ENCODE results near the gene WDR27. TPM values are rescaled to one million over a fixed set of nuclear protein-coding genes. Genes with fewer than 3 reads are reported as not detected.

Gene WDR27
- total and polyA plus RNA-seq, 4 donors = 6.9 to 68.1 (median 31.4) TPM

- Histone ChIP-seq H3K9me3 (ENCODE audit: control insufficient read depth in 4 of 4, insufficient read depth in 3 of 4, low read length in 3 of 4) (peaks cover 0 to 5% (median 0%) of the 10 kb centered on the region in 4 donors), H3K27ac (ENCODE audit: low read depth in 1 of 2, low read length in 1 of 2) (no peak overlapping the region), H3K27me3 (ENCODE audit: control insufficient read depth in 3 of 3, insufficient read depth in 3 of 3, low read length in 2 of 3) (no peaks in the 10 kb centered on the region), H3K9ac (ENCODE audit: insufficient read depth in 1 of 2, low read length in 2 of 2) (no peak overlapping the region), H3K4me3 (no peak overlapping the region), H3K4me1 (ENCODE audit: control insufficient read depth in 5 of 5, insufficient read depth in 5 of 5, low read length in 5 of 5) (no peaks in the 10 kb centered on the region), H3K36me3 (ENCODE audit: control insufficient read depth in 4 of 4, insufficient read depth in 4 of 4, low read length in 4 of 4) (peaks cover 0 to 3% (median 0%) of the 10 kb centered on the region in 4 donors)
- DNase-seq (no peak), ATAC-seq (ENCODE audit: insufficient read depth, low FRiP score) (no peak)
- no peak for TF ChIP-seq CTCF (IDR thresholded peaks at IDR 0.05; ENCODE audit: control extremely low read depth, extremely low read depth)
- WGBS, 2 donors = 92 to 96% methylated on average over 33 of the region's 33 CpGs
These were observed 137.2 kb downstream of the WDR27 start for GRCh38 chr6:169564453-169565240.

- WGBS, 2 donors = 95 to 100% methylated on average over 1 of the region's 1 CpG
- no peak for ATAC-seq (ENCODE audit: insufficient read depth, low FRiP score)
These were observed 140.2 kb downstream of the WDR27 start for GRCh38 chr6:169561665-169562064.

GRCh38 chr6:169559592-169559991, 142.2 kb downstream of the WDR27 start:
- peaks cover 0 to 7% (median 0%) of the 10 kb centered on the region in 5 donors for H3K4me1 ChIP-seq (ENCODE audit: control insufficient read depth in 5 of 5, insufficient read depth in 5 of 5, low read length in 5 of 5)
- ATAC-seq (ENCODE audit: insufficient read depth, low FRiP score) = no peak
- DNase-seq = no peak
- H3K4me3 ChIP-seq = no peak overlapping the region
- 90 to 98% methylated on average over 10 of the region's 10 CpGs for WGBS, 2 donors
- no peaks in the 10 kb centered on the region for H3K27me3 ChIP-seq (ENCODE audit: control insufficient read depth in 3 of 3, insufficient read depth in 3 of 3, low read length in 2 of 3)
- H3K27ac ChIP-seq (ENCODE audit: low read depth in 1 of 2, low read length in 1 of 2) = no peak overlapping the region
- peaks cover 0 to 1% (median 0%) of the 10 kb centered on the region in 4 donors for H3K36me3 ChIP-seq (ENCODE audit: control insufficient read depth in 4 of 4, insufficient read depth in 4 of 4, low read length in 4 of 4)
- no peak for TF ChIP-seq CTCF (IDR thresholded peaks at IDR 0.05; ENCODE audit: control extremely low read depth, extremely low read depth)
- peaks cover 0 to 5% (median 0%) of the 10 kb centered on the region in 4 donors for H3K9me3 ChIP-seq (ENCODE audit: control insufficient read depth in 4 of 4, insufficient read depth in 3 of 4, low read length in 3 of 4)
- no peak overlapping the region for H3K9ac ChIP-seq (ENCODE audit: insufficient read depth in 1 of 2, low read length in 2 of 2)

More at GRCh38 chr6:169561665-169562064, 140.2 kb downstream of the WDR27 start:
- H3K27ac ChIP-seq (ENCODE audit: low read depth in 1 of 2, low read length in 1 of 2) = no peak overlapping the region
- no peak for DNase-seq
- H3K4me3 ChIP-seq = no peak overlapping the region
- no peaks in the 10 kb centered on the region for H3K27me3 ChIP-seq (ENCODE audit: control insufficient read depth in 3 of 3, insufficient read depth in 3 of 3, low read length in 2 of 3)
- peaks cover 0 to 1% (median 0%) of the 10 kb centered on the region in 4 donors for H3K36me3 ChIP-seq (ENCODE audit: control insufficient read depth in 4 of 4, insufficient read depth in 4 of 4, low read length in 4 of 4)
- no peak overlapping the region for H3K9ac ChIP-seq (ENCODE audit: insufficient read depth in 1 of 2, low read length in 2 of 2)
- TF ChIP-seq CTCF (IDR thresholded peaks at IDR 0.05; ENCODE audit: control extremely low read depth, extremely low read depth) = no peak
- peaks cover 0 to 7% (median 0%) of the 10 kb centered on the region in 5 donors for H3K4me1 ChIP-seq (ENCODE audit: control insufficient read depth in 5 of 5, insufficient read depth in 5 of 5, low read length in 5 of 5)
- peaks cover 0 to 5% (median 0%) of the 10 kb centered on the region in 4 donors for H3K9me3 ChIP-seq (ENCODE audit: control insufficient read depth in 4 of 4, insufficient read depth in 3 of 4, low read length in 3 of 4)
